ENCODE data around the gene SFXN5.

The SFXN5 gene

DNA sequence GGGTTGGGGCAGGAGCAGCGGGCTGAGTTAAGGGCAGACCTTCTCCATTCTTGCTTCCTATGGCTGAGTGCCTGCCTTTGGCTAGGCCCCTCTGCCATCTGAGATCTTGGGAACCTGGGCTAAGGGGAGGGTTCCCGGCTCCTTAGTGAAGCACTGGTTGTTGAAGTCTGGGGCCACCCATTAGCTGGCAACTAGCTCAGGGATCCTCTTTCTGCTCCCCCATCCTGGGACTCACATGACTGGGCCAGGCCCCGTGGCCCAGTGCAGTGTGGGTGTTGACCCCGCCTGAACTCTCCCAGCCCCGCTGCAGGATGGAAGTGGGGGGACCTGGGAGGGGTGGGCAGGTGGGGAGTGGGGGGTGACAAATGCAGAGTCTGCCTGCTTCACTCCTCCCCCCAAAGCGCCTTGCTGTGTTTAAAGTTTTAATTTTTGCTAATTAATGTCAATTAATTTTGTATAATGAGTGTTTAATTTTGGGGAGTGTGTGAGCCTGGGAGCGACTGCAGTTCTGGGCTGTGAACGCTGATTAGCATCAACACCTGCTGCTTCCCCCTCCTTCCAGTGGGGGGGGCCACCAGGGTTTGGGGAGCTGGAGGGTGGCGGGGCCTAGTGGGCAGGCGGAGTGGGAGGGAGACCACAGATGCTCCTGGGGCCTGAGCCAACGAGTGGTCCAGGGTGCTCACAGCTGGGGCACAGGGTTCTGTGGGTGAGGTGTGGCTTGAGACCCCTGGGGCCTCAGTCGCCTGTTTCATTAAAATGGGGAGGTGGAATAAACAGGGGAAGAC lies 99.0 kb downstream of the SFXN5 start:
- DNase-seq, result no peak

DNA sequence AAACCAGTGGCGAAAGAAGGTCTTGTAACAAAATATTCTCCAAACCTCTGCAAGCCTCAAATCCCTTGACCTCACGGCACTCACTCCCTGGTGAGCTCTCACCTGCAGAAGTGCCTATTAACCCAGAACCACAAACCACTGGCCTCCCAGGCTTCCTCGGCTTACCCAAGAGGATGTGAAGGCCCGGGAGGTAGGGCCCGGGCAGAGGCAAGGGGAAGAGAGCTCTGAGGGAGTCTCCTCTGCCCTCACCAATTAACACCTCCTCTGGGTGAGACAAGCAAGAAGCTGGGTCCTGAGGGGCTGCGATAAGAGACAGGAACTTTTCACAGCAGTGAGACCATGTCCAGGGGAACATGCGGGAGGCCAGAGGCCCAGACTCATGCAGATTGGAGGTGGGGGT lies 100.5 kb downstream of the SFXN5 start:
- no peak for DNase-seq

DNA sequence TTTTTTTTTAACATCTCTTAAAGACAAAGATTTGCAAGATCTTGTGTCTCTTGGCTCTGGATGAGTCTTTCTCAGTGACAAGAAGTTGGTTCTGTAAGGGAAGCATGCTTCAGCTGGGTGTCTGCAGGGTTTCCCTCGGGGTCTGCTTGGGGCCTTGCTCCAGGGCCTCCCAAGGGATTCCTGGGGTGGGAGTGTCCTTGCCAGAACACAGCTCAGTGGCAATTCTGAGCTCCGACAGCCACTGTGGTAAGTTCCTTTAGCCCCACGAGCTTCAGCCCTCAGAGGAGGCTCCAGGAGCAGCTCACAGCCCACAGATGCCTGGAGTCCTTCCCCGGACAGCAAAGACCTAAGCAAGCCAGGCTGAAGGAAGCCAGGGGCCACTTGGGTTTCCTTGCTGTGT lies 101.8 kb downstream of the SFXN5 start:
- DNase-seq, result no peak

DNA sequence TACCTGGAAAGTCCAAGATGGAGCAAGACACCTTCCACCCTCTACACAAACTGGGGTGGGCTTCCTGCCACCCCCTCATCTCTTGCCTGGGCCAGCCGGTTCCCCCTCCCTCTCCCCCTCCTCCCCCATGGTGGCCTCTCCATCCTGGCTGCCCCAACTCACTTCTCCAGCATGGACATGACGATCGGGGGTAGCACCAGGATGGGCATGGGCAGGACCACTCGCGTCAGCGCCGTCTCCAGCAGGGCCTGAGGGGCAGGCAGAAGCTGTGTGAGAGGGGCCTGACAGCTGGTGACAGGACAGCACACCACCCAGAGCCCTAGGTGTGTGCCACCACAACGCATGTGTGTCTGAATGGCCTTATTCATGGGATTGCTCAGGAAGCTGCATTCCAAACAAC lies 103.2 kb downstream of the SFXN5 start:
- DNase-seq, result no peak

DNA sequence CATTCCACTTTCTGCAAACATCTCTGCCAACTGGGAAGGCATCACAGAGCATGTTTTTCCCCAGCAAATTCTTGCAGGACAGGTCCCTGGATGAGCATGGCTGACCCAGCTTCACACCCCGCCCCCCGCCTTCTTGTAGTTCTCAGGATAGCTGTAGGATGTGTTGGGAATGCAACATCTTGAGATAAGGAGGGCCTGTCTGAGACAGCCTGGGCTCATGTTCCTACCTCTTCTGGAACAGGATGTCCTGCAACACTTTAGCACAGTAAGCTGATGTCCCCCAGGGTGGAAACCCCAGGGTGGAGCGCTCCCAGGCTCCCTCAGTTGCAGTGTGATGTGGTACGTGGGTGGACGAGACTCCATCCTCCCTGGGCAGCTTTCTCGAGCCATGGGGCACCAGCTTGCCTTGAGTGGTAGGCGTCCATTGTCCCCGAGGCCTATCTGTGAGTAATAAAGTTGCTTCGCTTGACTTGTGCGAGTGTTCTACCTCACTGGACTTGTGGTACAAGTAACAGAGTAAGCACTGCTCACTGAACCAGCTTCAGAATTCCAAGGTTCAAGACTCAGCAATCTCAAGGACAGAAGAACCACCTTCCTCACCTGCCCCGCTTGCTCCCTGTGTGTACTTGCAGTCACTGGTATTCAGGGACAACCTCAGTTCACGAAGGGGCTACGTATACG lies 105.6 kb downstream of the SFXN5 start:
- no peak for DNase-seq

DNA sequence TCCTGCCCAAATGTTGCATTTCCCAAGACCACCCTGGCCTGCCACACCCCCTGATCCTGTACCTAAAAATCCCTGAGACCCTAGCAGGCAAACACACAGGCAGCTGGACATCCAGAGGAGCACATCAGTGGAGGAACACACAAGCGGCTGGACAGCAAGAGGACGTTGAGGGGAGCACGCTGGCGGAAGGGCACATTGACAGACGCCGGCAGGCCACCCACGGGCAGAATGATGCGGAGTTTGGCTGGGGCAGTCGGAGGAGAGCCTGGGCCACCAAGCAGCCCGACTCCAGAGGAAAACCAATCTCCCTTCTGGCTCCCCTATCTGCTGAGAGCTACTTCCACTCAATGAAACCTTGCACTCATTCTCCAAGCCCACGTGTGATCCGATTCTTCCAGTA lies 106.5 kb downstream of the SFXN5 start:
- DNase-seq, result no peak

DNA sequence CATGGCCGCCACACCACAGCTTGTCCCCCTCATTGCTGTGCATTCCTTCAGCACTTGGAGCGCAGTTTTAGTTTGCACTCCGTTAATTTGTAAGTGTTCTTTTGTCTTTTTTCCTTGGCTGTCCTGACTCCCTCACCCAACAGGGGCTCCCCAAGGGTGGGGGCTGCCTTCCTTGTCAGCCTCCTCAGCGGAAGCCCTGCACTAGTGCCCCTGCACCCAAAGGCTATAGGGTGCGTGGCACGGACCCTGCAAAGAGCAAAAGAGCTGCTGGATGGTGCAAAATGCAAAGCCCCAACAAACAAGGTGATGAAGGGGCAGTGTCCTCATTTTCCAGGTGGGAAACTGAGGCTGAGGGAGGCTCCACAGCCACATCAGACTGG lies 107.4 kb downstream of the SFXN5 start:
- DNase-seq, result no peak

DNA sequence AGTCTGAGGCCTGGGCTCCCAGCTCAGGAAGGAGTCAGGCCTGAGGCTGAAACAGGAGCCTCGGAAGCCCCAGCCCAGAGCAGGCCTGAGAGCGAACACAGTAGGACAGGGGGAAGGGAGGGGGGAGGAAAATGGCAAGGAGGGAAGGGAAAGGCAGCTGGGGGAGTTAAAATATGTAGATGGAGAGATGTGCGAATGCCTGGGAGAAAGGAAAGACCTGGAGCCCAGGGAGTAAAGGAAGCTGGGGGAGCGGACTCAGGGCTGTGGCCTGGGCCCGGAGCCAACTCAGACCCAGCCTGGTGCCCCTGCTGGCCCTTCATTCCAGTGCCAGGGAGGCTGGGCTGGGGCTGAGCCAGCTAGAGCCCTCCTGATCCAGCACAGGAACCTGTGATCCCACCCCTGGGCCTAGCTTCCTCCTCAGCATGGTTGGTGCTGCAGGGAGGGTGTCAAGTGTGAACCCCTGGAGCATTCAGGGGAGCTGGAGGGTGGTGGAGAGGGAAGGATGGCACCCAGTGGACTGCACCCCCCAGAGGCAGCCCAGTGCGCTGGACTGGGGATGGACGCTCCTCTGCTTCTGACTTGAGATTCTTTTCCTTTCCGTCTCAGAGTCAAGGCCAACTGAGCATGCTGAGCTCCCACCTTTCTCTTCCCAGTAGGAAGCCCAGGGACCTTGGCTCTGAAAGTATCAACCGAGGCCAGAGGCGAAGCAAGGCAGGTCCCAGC lies 107.9 kb downstream of the SFXN5 start:
- no peak for DNase-seq

DNA sequence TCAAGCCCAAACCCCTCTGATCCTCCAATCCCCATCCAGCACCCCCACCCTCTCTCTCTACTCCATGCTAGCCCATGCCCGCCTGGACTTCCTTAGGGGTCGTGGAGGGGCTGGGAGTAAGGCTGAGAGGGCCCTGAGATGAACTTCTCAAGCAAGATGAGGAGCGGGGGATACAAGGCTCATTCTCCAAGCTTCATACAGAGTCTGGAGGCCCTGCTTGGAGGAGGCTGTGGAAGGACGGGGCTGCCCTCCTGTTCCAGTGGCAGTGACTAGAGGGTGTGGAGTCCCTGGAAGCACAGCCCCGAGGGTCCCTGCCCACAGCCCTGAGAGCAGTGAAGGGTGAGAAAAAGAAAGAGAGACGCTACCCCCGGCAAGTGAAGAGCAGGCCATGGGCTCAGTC lies 108.6 kb downstream of the SFXN5 start:
- no peak for DNase-seq

DNA sequence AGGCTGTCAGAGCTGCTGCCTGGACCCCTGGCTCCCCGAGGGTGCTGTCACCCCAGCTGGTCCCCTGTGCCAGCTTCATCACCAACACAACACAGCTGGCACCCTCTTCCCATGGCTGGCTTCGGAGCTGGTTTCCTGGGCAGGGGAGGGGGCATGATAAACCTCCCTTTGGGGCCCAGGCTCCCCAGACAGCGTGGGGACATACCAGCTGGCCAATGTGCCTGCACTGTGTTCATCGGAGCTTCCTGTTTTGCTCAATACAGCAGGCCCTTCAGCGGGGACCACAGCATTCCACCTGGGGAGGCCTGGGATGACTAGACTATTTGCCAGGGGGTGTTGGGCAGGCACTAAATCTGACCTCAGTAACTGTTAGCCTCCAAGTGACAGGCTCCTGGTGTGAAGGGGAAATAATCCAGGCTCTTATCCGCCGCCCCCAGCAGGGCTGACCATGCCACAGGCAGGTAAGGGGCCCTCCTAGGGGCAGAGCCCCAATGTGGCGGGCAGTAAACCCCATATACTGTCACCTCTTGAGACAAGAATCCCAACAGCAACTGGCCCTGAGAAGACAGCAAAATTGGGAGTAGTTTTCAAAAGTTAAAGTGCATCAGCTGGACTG lies 109.6 kb downstream of the SFXN5 start:
- no peak for DNase-seq

DNA sequence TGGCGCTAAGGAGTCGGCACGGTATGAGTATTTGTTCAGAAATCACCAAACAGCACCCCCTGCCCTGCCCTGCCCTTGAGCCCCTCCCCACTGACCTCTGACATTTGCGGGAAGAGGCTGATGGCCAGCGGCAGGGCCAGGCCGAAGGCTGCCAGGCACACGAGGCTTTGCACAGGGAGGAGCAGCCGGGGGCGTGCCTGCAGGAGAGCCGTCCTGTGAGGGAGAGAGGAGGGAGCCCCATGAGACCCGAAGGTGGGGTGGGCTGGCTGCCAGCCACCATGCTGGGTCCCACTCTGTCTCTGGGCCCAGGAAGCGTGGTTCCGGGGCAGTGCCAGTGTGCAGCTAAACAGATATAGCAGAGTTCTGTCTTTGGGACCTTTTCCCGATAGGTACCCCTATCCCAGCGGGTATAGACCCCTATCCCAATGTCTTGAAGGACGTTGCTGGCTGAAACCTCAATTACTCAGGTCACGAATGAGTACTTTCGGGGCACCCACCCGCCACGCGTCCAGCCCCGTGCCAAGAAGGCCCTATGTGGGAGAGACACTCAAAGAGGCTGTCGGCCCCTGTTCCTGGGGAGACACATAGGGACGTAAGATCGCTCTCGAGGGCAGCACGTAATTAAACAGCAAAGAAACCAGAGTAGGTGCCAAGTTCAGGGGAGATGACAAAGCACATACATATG lies 110.3 kb downstream of the SFXN5 start:
- no peak for DNase-seq

DNA sequence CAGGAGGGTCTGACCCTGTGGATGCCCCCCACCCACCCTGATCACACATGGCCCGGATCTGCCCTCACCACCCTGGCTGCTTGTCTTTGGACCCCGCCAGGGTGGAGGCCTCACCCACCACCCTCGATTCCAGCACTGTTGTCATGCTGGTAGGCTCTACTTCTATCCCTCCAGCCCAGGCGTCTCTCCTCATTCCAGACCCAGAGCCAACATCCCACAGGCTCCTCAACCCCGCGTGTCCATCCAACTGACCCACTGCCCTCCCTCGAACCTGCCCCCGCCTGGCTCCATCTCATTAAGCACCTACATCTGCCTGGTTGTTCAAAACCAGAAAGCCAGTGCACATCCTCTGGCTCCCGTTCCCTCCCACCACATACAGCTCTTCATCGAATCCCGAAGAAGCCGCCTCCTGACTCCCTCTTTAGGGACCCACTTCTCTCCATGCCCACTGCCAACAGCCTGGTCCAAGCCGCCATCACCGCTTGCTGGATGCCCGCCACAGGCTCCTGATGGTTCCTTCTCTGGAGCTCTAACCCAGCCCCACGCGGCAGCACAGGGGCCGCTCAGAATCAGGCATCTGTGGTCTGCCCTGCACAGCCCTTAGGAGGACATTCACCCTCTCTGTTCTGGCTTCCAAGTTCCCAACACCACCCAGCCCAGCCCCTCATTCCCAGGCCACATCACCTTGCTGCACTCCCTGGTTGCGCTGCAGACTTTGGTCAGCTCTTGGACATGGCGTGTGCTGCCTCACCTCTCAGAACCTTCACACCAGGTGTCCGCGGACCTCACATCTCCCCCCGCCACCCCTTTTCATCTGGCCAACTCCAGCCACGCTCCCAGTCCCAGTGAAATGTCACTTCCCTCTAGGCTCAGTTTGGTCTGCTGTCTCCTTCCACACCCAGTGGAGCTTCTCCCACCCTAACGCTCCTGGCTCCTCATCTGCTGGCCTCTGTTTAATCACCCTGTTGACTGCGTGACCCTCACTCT lies 111.2 kb downstream of the SFXN5 start:
- no peak for DNase-seq

DNA sequence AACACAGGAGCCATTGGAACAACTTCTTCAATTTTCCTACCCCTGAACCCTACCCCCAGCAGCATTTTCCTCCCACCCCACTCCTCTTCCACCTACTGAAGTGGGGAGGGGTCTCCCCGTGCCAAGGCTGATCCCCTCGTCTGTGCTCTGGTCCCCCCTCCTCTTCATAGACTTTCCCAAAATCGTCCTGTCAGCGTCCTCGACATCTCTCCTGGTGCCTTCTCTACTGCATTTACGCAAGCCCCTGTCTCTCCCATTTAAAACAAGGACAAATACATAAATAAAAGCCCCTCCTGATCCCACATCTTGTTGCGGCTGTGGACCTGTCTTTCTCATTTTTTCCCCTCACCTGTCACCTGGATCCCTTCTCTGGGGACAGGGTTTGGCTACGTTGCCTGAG lies 112.0 kb downstream of the SFXN5 start:
- DNase-seq, result no peak

DNA sequence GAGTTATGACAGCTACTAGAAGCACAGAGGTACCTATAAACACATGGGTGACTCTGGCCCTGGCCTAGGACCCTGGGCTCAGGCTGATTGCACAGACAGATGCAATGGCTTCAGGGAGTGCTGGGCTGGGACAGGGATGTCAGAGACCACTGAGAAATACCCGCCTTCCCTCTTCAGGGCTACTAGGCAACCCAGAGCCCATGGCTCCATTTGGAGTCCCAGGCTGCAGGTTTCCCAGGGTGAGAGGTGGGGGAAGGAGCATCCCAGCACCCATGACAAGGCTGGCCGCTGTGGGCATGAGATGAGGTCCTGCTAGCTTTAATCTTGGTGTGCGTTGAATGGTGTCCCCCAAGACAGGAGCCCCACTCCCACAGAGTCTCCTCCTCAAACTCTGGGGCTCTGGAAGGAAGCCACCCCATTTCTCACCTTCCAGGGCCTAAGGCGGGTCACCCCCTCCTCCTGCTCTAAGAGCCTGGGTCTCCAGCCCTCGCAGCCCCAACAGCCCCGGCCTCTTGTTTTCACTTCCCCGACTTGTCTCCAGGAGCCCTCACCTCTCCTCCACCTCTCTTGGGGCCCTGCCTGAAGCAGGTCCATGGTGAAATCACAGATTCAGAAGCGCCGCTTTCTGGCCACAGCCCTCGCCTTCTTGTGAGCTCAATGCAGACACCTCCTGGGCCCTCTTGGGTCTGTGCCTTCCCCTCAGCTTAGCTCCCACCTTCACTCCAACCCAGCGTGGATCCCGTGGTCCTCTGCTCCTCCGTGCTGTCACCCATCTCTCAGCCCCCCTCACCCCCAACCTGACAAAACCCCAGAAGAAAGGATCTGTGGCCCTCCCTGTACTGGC lies 112.7 kb downstream of the SFXN5 start:
- no peak for DNase-seq

DNA sequence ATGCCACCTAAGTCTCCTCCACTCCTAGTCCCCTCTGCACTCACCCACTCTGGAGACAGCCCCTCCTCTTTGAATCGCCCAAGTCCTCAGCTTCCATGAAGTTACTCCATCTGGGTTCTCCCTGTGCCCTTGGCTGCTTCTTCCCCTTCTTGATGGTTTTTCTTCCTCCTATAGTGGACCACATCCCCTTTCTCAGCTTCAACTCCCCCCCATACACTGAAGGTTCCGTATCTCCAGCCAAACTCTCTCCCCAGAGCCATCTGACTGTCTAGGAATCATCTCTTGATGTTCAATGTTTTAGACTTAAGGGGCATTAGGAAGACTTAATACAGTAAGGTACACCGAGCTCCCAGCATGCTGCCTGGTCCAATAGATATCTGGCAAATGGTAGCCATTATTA lies 114.6 kb downstream of the SFXN5 start:
- DNase-seq, result no peak

DNA sequence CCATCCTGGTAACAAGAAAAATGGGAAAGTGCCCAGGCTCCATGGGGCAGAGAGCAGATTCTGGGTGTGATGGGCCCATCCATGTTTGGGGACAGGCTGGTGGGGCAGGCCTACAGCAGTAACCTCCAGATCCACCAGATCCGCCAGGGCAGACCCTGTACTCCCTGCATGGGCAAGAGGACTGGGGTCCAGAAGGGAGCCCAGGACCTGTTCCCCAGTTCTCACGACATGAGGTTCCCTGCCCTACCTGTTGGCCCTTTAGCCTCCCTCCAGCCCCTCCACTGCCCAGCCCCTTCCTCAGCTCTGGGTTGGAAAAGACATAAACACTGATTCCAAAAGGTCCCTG lies 115.5 kb downstream of the SFXN5 start:
- DNase-seq, result no peak

DNA sequence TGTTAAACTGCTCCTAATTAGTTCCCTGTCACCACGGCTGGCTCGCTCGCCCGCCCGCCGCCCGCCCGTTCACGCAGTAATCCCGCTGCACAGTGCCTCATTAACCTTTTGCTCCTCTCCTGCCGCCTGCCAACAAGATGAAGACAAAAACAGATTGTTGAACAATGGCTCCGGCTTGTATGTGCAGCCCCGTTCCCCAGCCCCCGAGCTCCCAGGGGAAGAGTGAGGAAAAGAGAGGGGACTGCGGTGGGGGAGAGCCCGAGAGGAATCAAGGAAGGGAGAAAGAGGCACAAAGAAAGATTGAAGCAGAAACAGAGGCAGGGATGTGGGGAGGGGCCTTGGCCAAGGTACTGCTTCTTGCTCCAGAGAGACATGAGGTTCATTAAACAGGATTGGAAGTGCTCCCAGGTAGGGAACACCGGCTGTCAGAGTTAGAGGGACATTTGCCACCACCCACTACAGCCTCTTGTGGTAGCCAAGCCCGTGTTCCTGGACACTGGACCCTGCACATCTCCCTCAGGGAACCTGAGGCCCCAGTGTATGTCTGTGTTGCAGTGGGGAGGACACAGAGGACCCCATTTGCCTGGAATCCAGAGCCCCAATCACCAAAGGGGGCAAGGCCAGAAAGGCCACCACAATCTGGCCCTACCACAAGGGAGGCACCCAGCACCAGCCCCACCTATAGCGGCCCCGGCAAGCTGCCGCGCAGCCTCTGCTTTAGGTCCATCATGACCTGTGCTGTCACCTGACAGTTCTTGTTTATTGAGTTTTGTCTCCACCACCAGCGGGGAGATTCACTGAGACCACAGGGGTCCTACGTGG lies 116.1 kb downstream of the SFXN5 start:
- DNase-seq, result no peak

DNA sequence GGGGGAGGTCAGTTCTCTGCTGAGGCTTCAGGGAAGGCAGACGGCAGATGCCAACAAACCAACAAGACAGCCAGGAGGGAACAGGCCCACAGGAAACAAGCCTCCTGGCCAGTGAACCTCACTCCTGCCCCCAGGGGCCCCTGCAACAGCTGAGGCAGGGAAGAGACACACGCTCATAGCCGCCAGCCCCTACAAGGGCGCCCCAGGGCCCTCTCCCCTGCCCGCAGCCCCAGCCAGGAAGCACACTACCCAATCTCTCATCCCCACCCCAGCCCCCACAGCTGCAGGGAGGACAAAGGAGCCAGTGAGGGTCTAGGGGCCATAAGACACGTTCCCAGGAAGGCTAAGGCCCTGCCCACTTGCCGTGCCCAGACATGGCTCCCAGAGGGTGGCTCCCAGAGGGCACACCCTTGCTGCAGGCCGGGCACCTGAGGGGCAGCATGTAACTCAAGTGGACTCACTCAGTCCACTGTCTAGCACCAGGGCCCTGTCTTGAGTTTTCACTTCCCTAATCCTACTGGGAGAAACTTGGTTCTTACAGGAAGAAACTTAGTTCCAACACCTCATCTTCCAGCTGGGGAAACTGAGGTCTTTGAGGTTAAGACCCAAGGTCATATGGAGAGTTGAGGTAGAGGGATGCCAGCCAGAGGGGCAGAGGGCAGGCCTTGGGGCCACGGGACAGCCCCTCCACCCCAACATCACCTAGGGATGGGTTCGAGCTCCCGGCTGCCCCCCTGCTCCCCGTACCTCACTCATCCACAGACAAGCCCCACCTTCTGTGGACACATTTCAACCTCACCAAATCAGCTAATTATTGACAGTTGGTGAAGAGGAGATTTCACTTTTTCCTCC lies 116.9 kb downstream of the SFXN5 start:
- no peak for DNase-seq

DNA sequence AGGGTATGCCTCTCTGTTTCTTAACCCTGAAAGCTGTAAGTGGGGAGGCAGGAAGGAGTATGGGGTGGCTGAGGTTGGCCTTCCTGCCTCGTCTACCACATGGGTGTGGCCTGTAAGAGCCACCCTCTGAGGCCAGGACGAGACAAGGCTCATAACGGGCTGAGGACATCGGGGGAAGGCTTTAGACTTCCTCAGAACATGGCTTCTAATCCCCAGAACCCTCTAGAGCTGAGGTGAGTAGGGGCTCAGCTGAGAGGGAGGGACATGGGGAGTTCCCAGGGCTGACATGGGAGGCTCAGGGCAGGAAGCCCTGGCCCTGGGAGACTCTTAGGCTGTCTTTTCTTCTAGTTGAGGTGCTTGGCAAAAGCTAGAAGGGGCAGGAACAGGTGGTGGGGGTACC lies 117.5 kb downstream of the SFXN5 start:
- no peak for DNase-seq
